NCI-H2196 treated with DMSO at 0.1 percent for 48 hours (cell line): ENCODE results near the gene RIC3.

Experiments used
- DNase-seq: peaks from one replicate; lab custom pipeline; 2025; ENCODE audit not compliant: unreplicated experiment; lab: John Stamatoyannopoulos, UW

RIC3 gene

GRCh38 chr11:8069771-8070170 lies 99.1 kb downstream of the RIC3 start:
- no peak for DNase-seq

GRCh38 chr11:8068605-8069221 lies 100.1 kb downstream of the RIC3 start:
- DNase-seq = peak; percentile 31

- no peak for DNase-seq
These were observed 100.8 kb downstream of the RIC3 start for GRCh38 chr11:8067929-8068575.

GRCh38 chr11:8067567-8067928 lies 101.3 kb downstream of the RIC3 start:
- no peak for DNase-seq

- no peak for DNase-seq
These were observed 101.8 kb downstream of the RIC3 start for GRCh38 chr11:8066911-8067455.

DNA sequence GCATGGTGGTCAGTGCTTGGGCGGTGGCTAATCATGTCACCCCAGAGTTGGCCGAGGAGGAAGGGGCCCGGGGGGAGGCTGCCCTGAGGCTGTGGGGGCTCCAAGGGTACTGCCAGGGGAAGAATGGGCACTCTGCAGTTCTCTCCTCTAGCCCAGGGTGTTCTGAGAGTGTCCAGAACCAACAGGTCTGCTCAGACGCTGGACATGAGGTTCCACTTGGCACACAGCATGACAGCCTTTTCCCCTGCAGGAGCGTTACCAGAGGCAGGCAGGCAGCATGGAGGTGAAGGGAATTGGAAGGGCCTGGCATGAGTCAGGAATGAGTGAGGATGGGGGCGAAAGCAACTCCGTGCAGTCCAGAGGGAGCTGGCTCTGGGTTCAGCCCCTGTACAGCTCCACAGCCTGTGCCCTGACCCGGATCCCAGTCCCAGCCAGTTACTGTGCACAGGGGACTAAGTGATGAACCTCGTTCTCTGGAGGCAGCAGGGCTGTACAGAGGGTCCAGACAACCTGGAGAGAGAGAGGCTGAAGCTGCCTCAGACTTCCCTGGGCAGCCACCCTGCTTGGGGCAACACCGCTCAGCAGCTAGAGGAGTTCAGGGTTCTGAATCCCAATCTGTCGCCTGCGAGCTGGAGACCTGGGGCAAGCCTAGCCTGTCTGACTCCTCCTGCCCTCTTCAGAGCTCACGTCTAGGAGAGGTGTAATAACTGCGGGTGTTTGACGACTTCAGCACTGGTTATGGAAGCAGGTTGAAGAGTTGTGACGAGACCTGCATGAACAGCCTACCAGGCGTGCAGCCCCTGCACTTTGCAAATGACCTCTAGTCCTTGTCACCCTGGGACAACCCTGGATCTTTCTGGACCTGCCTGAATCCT lies 102.6 kb downstream of the RIC3 start:
- DNase-seq = no peak

DNA sequence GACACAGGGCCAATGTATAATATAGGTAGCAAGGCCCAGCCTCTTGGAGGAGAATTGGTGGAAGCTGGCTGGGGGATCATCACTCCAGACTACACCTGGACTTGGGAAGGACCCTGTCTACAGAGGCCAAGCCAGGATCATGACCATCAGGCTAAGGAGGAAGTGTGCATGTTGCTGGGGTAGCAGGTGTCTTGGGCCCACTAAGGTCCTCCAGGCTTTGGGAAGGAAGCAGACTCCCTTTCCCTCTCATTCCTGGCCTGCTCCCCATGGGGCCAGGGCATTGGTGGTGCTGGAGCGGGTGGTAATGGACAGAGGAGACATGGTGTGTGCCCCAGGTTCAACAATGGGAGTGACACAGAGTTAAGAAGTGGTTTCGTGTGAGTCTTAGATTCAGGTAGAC lies 103.8 kb downstream of the RIC3 start:
- DNase-seq = no peak

GRCh38 chr11:8063324-8063723 lies 105.5 kb downstream of the RIC3 start:
- no peak for DNase-seq

DNA sequence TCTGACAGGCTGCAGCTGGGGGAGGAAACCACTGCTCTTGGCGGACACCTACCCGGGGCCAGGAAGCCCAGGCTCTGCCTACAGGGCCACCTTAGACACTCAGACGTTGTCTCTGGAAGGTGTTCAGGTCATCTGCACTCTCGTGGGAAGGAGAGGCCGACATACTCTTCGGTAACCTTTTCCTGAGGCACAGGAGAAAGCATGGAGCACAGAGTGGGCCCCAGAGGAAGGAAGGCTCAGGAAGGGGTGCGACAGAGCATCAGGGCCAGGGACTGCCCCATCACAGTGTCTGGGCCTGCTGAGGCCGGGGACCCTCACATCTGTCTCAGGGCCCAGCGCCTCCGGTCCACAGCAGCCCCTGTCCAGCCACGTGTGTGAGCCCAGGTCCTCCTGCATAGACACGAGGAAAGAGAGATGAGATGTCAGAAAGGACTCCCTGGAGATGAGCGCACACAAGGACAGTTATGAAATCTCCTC lies 106.0 kb downstream of the RIC3 start:
- DNase-seq = no peak

DNA sequence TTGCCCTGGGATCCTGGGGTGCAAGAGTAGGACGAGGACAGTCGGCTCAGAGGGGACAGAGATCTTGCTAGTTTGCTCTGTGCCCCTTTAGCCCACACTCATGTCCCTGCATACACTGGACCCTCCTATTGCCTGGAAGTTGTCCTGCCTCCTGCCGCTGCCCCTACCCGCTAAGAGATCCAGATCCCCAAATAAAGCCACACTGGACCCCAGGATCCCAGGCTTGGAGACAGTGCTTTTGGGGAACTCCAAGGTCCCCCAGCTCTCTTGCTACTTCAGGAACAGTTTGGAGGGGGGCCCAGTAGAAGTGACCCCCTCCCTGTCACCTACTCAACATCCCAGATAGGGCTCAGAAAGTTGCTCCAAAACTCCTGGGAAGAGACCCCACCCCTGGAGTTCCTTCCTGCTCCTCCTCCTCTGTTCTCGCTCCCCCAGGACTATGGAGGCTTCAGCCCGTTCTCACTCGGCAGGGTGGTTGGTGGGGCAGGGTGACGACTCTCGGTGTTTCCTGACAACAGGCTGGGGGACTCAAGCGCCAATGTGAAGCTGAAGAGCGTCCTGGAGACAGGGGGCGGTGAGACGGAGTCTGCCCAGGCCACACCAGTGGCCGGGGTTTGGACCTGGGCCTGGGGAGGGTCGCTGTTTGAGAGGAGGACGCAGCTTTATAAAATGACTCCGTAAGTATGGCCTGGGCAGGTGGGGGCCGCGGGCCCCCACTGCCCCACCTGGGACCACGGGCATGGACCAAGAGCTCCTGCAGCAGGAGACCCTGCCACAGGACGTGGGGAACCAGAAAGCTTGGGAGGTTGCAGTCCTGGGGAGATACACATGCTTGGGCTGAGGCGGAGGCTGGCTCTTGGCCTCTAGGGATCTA lies 107.0 kb downstream of the RIC3 start:
- DNase-seq = no peak

GRCh38 chr11:8060801-8061554 lies 107.8 kb downstream of the RIC3 start:
- no peak for DNase-seq

GRCh38 chr11:8060146-8060719 lies 108.6 kb downstream of the RIC3 start:
- no peak for DNase-seq

DNA sequence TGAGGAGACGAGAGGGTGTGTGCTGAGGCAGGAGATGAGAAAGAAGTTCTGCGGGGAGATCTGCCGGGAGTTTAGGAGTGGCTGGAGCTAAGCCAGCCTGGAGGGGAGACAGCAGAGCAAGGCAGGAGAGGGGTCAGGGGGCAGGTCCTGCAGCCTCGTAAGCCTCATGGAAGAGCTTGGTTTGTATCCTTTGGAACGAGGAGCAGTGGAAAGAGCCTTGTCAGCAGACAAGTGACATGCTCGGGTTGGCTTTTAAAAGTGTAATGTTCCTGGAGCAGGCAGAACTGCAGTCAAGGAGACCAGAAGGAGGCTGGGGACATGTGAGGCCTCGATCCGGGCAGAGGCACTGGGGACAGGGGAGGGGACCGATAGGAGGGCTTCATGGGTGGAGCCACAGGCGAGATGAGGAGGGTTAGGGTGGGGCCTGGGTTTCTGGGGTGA lies 109.2 kb downstream of the RIC3 start:
- no peak for DNase-seq

DNA sequence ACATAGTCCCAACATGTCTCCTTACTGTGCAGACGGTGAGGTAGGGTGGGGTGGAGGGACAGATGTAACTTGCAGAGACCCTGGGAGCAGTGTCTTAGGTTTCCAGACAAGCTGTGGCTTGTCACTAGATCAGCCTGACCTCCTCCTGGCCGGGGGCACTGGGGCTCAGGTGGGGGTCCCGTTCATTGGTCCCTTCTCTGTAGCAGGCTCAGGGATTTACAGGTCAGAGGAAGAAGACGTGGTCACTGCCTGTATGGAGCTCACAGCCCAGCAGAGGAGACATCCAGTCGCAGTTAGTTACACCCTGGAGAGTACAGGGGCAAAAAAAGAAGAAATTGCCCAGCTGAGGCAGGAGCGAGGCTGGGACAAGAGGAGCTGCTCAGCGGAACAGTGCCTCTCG lies 109.8 kb downstream of the RIC3 start:
- DNase-seq = no peak

DNA sequence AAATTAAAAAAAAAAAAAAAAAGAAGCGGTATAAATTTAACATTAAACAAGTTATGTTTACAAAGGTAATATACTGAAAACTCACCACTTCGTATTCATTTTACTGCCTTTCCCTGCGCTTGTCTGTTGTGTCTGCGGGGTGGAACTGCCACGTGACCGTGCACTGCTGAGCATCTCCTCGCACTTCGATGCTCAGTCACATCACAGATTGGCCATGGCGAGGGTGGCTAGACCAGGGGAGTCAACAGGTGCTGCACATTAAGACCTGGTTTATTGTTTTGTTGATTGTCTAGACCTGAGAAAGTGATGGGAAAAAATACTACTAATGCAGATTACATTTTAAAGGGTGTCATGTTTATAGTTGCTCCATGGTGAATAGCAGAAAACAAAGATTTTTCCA lies 110.6 kb downstream of the RIC3 start:
- no peak for DNase-seq

- DNase-seq = no peak
These were observed 111.9 kb downstream of the RIC3 start for GRCh38 chr11:8056810-8057463.
